H9 (cell line): ENCODE data around the gene LBHD2. TPM values are rescaled to one million over a fixed set of nuclear protein-coding genes. Genes with fewer than 3 reads are reported as not detected.

ENCODE experiments used
- DNase-seq: peaks from one replicate; pipeline ENCODE4 v3.0.0-alpha.2; 2017
- H2AFZ ChIP-seq: one replicate; pipeline ENCODE4 v1.6.1; 2013; ENCODE audit warnings: mild to moderate bottlenecking, low read length, control low read depth, moderate library complexity
- H2AK5ac ChIP-seq: 2 replicates; pipeline ENCODE4 v1.6.1; 2013; ENCODE audit warnings: low read length, control low read depth, mixed read lengths; ENCODE audit not compliant: insufficient read length
- H2BK120ac ChIP-seq: one replicate; pipeline ENCODE4 v1.6.1; 2013; ENCODE audit warnings: low read depth, mild to moderate bottlenecking, low read length, control low read depth, inconsistent platforms; ENCODE audit not compliant: poor library complexity, severe bottlenecking
- H2BK12ac ChIP-seq: 2 replicates; pipeline ENCODE4 v1.6.1; 2013; ENCODE audit warnings: low read length, control low read depth, mixed read lengths, low read depth; ENCODE audit not compliant: insufficient read length
- H2BK15ac ChIP-seq: 2 replicates; pipeline ENCODE4 v1.6.1; 2013; ENCODE audit warnings: low read depth, low read length, control low read depth
- H2BK20ac ChIP-seq: one replicate; pipeline ENCODE4 v1.6.1; 2013; ENCODE audit warnings: low read depth, mild to moderate bottlenecking, low read length, control low read depth, inconsistent platforms; ENCODE audit not compliant: poor library complexity, severe bottlenecking
- H2BK5ac ChIP-seq: 2 replicates; pipeline ENCODE4 v1.6.1; 2013; ENCODE audit warnings: low read length, control low read depth, mixed read lengths; ENCODE audit not compliant: insufficient read length
- H3K14ac ChIP-seq: 2 replicates; pipeline ENCODE4 v1.6.1; 2013; ENCODE audit warnings: low read length, control low read depth; ENCODE audit not compliant: insufficient read depth
- H3K18ac ChIP-seq: 2 replicates; pipeline ENCODE4 v1.6.1; 2013; ENCODE audit warnings: low read depth, mild to moderate bottlenecking, mixed read lengths, low read length, control low read depth; ENCODE audit not compliant: insufficient read length
- H3K23ac ChIP-seq: 2 replicates; pipeline ENCODE4 v1.6.1; 2013; ENCODE audit warnings: low read length, control low read depth, mixed read lengths, low read depth; ENCODE audit not compliant: insufficient read length
- H3K23me2 ChIP-seq: 2 replicates; pipeline ENCODE4 v1.6.1; 2013; ENCODE audit warnings: low read depth, mild to moderate bottlenecking, mixed read lengths, low read length, control low read depth; ENCODE audit not compliant: insufficient read length, poor library complexity, severe bottlenecking
- H3K27ac ChIP-seq: 2 replicates; pipeline ENCODE4 v1.5.1; 2013; ENCODE audit warnings: low read length, control low read depth, mixed read lengths, low read depth; ENCODE audit not compliant: insufficient read length
- H3K27me3 ChIP-seq: 2 replicates; pipeline ENCODE4 v1.6.1; 2013; ENCODE audit warnings: low read length, control low read depth, inconsistent platforms; ENCODE audit not compliant: insufficient read depth
- H3K4ac ChIP-seq: 2 replicates; pipeline ENCODE4 v1.6.1; 2013; ENCODE audit warnings: low read depth, mild to moderate bottlenecking, control low read depth, inconsistent platforms, low read length, moderate library complexity
- H3K4me1 ChIP-seq: 2 replicates; pipeline ENCODE4 v1.6.1; 2013; ENCODE audit warnings: low read length, control low read depth, inconsistent platforms; ENCODE audit not compliant: insufficient read depth
- H3K4me2 ChIP-seq: 2 replicates; pipeline ENCODE4 v1.6.1; 2013; ENCODE audit warnings: low read length, control low read depth, mixed read lengths; ENCODE audit not compliant: insufficient read length, insufficient read depth
- H3K56ac ChIP-seq: 2 replicates; pipeline ENCODE4 v1.6.1; 2013; ENCODE audit warnings: low read depth, mild to moderate bottlenecking, mixed read lengths, low read length, control low read depth; ENCODE audit not compliant: insufficient read length
- H3K79me1 ChIP-seq: 2 replicates; pipeline ENCODE4 v1.6.1; 2013; ENCODE audit warnings: low read depth, mild to moderate bottlenecking, moderate library complexity, low read length, control low read depth, inconsistent platforms; ENCODE audit not compliant: insufficient read depth, poor library complexity, severe bottlenecking
- H3K79me2 ChIP-seq: 2 replicates; pipeline ENCODE4 v1.6.1; 2013; ENCODE audit warnings: low read length, control low read depth, inconsistent platforms; ENCODE audit not compliant: insufficient read depth
- H3K9ac ChIP-seq: 2 replicates; pipeline ENCODE4 v1.6.1; 2013; ENCODE audit warnings: low read length, control low read depth, mixed read lengths; ENCODE audit not compliant: insufficient read length; ENCODE audit errors: extremely low read depth
- H3K9me3 ChIP-seq: one replicate; pipeline ENCODE4 v1.6.1; 2013; ENCODE audit warnings: low read depth, low read length, inconsistent platforms; ENCODE audit not compliant: control insufficient read depth
- H3T11ph ChIP-seq: one replicate; pipeline ENCODE4 v1.6.1; 2013; ENCODE audit warnings: mild to moderate bottlenecking, low read length, control low read depth, inconsistent platforms
- H4K20me1 ChIP-seq: one replicate; pipeline ENCODE4 v1.6.1; 2013; ENCODE audit not compliant: control insufficient read depth, insufficient read length, insufficient read depth
- H4K5ac ChIP-seq: 2 replicates; pipeline ENCODE4 v1.6.1; 2013; ENCODE audit warnings: low read depth, mild to moderate bottlenecking, mixed read lengths, low read length, control low read depth; ENCODE audit not compliant: insufficient read length
- H4K8ac ChIP-seq: replicated peaks from 2 replicates; pipeline ENCODE4 v1.6.1; 2013; ENCODE audit warnings: low read length, control low read depth, mixed read lengths, low read depth; ENCODE audit not compliant: insufficient read length
- H4K91ac ChIP-seq: 2 replicates; pipeline ENCODE4 v1.6.1; 2013; ENCODE audit warnings: low read depth, mild to moderate bottlenecking, moderate library complexity, mixed read lengths, low read length, control low read depth; ENCODE audit not compliant: insufficient read length
- H3K27ac Mint-ChIP-seq, 3 experiments: 2 replicates in 2 of 3; 3 replicates in 1 of 3; pipeline ENCODE4 v1.8.0; 2020 to 2021; ENCODE audit warnings: mixed read lengths in 3 of 3, mild to moderate bottlenecking in 1 of 3, moderate library complexity in 1 of 3
- H3K27me3 Mint-ChIP-seq: 2 replicates; pipeline ENCODE4 v1.8.0; 2021; ENCODE audit warnings: low read depth, mild to moderate bottlenecking, moderate library complexity, mixed read lengths
- H3K36me3 Mint-ChIP-seq, 3 experiments: 2 replicates in 2 of 3; 3 replicates in 1 of 3; pipeline ENCODE4 v1.8.0; 2020 to 2021; ENCODE audit warnings: low read depth in 3 of 3, mixed read lengths in 3 of 3; ENCODE audit not compliant: insufficient read depth in 1 of 3
- H3K4me1 Mint-ChIP-seq, 2 experiments: 2 replicates each; pipeline ENCODE4 v1.8.0; 2020; ENCODE audit warnings: mixed read lengths in 2 of 2
- H3K4me3 Mint-ChIP-seq, 2 experiments: 2 replicates in 1 of 2; 3 replicates in 1 of 2; pipeline ENCODE4 v1.8.0; 2020 to 2021; ENCODE audit warnings: mild to moderate bottlenecking in 2 of 2, mixed read lengths in 2 of 2, moderate library complexity in 1 of 2
- H3K9me3 Mint-ChIP-seq, 2 experiments: 2 replicates in 1 of 2; 3 replicates in 1 of 2; pipeline ENCODE4 v1.8.0; 2020; ENCODE audit warnings: mild to moderate bottlenecking in 2 of 2, mixed read lengths in 2 of 2, moderate library complexity in 1 of 2
- WGBS: extraction: QIAGEN DNeasy Blood & Tissue Kit; methylation state at CpG from one replicate; pipeline ENCODE4 v1.1.7; 2013; ENCODE audit warnings: missing lambda C conversion rate, low lambda C conversion rate, mixed read lengths; ENCODE audit not compliant: insufficient read length; ENCODE audit errors: extremely low coverage; 5-methylcytosine and 5-hydroxymethylcytosine counted together
- total RNA-seq: library from RNA; stranded (reverse); gene quantifications from 2 replicates; pipeline ENCODE4 v1.2.1, GENCODE V29; 2021
- TF ChIP-seq, protein P1 (sequence below): fragments of 200-600 bp; sonication (generic); conservative IDR thresholded peaks from 3 replicates; pipeline ENCODE4 v1.8.0; 2021; ENCODE audit warnings: antibody characterized with exemption, mild to moderate bottlenecking

The LBHD2 gene
- total RNA-seq, 1 experiment from 2014 or later = not detected

DNA sequence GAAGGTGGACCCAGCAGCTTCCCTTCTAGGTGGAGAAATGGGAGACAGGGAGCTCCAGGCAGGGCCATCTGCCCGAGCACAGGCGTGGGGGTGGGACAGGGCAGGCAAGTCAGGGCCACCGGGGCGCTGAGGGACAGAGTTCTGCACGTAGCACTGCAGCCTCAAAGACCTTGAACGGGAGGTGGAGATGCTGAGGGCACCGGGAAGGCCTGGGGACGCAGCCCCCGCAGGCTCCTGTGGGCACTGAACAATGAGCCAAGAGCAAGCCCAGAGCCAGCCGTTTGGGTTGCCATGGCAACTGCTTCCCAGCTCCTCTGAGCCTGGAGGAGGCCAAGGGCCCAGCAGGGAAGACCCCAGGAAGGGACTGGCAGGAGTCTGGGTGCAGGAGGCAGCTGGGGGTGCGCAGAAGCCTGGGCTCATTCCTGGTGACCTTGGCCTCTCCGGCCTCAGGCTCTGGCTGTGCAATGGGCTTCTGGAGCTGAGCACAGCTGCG is 3.4 kb downstream of the LBHD2 start:
- no peaks in the 10 kb centered on the region for H3K9me3 ChIP-seq
- no peak overlapping the region for H3K23ac ChIP-seq
- H3K4me3 Mint-ChIP-seq = no peak overlapping the region
- H4K8ac ChIP-seq = no peak overlapping the region
- H2AK5ac ChIP-seq = no peak overlapping the region
- H3K27ac Mint-ChIP-seq = no peak overlapping the region
- H2BK120ac ChIP-seq = no peak overlapping the region
- H3K9me3 Mint-ChIP-seq = no peaks in the 10 kb centered on the region
- H4K91ac ChIP-seq = no peak overlapping the region
- H3K79me2 ChIP-seq = no peaks in the 10 kb centered on the region
- H3K4me2 ChIP-seq = no peak overlapping the region
- H4K5ac ChIP-seq = no peak overlapping the region
- no peaks in the 10 kb centered on the region for H3K4me1 ChIP-seq
- no CpG with 5 or more reads among the region's 13 CpGs for WGBS
- no peak overlapping the region for H3K4ac ChIP-seq
- no peak overlapping the region for H2BK15ac ChIP-seq
- no peak for DNase-seq
- no peak overlapping the region for H3K18ac ChIP-seq
- H2BK20ac ChIP-seq = no peak overlapping the region
- H3K4me1 Mint-ChIP-seq = peaks cover 5 to 12% of the 10 kb centered on the region in 2 experiments
- H3K23me2 ChIP-seq = peaks cover 4% of the 10 kb centered on the region
- no peak overlapping the region for H2BK5ac ChIP-seq
- no peaks in the 10 kb centered on the region for H4K20me1 ChIP-seq
- TF ChIP-seq, protein P1, sequence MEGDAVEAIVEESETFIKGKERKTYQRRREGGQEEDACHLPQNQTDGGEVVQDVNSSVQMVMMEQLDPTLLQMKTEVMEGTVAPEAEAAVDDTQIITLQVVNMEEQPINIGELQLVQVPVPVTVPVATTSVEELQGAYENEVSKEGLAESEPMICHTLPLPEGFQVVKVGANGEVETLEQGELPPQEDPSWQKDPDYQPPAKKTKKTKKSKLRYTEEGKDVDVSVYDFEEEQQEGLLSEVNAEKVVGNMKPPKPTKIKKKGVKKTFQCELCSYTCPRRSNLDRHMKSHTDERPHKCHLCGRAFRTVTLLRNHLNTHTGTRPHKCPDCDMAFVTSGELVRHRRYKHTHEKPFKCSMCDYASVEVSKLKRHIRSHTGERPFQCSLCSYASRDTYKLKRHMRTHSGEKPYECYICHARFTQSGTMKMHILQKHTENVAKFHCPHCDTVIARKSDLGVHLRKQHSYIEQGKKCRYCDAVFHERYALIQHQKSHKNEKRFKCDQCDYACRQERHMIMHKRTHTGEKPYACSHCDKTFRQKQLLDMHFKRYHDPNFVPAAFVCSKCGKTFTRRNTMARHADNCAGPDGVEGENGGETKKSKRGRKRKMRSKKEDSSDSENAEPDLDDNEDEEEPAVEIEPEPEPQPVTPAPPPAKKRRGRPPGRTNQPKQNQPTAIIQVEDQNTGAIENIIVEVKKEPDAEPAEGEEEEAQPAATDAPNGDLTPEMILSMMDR = no peak
- H3K36me3 Mint-ChIP-seq = no peaks in the 10 kb centered on the region
- no peak overlapping the region for H2BK12ac ChIP-seq
- no peak overlapping the region for H3K56ac ChIP-seq
- no peaks in the 10 kb centered on the region for H3K79me1 ChIP-seq
- H3K9ac ChIP-seq = no peak overlapping the region
- H3K27me3 ChIP-seq = peaks cover 1% of the 10 kb centered on the region; the same call in 1 of the 2 replicates
- no peak overlapping the region for H2AFZ ChIP-seq
- no peak overlapping the region for H3K14ac ChIP-seq
- no peak overlapping the region for H3T11ph ChIP-seq
- H3K27ac ChIP-seq = no peak overlapping the region
- peaks cover 11% of the 10 kb centered on the region for H3K27me3 Mint-ChIP-seq
